ENCODE data around the gene PRDX2.
A peak's percentile ranks its signal among the peaks of the same experiment; 100 is the strongest.

The PRDX2 gene

DNA sequence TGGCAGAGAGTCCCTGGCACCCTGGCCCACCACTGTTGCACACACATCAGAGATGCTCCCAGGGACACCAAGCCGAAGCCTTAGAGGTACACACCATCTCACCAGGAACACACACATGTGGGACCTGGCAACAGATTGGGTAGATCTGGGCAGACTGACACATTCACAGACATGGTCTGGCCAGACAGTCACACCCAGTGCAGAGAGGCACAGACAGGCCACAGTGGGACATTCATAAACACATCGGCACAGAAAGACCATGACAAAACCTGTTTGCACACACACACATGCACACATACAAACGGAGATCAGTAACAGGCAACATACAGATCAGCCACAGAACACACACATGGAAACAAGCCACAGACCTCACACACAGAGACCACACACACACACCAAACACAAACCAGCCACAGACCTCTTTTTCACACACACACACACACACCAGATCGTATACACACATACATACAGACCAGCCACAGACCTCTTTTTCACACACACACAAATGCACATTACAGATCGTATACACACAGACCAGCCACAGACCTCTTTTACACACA, 16.6 kb downstream of the PRDX2 start:
- CTCF ChIA-PET = interaction anchor here (1.1 kb wide), 1 partner anchor 8 kb away, joined by 10 read pairs; no protein-coding TSS in a partner anchor
- H3K9me3 ChIP-seq (ENCODE audit: control extremely low read depth in 1 of 5, control insufficient read depth in 4 of 5, insufficient read depth in 2 of 5, low read depth in 1 of 5, low read length in 4 of 5) = no peaks in the 10 kb centered on the region
- no peaks in the 10 kb centered on the region for H3K27me3 ChIP-seq (replicated peaks in 2 of 5; ENCODE audit: control insufficient read depth in 4 of 5, insufficient read depth in 5 of 5, low read length in 4 of 5)
- peak overlapping the region in 1 of 2 experiments; percentile 85 for H3K27ac ChIP-seq (ENCODE audit: insufficient read depth in 1 of 2, low read depth in 1 of 2, low read length in 2 of 2, poor library complexity in 1 of 2, severe bottlenecking in 2 of 2)
- DNase-seq = peak in 2 of 3 donors; percentile 78 to 88
- H3K4me3 ChIP-seq (ENCODE audit: control insufficient read depth in 1 of 7, extremely low read depth in 1 of 7, insufficient read depth in 4 of 7, low read depth in 2 of 7, low read length in 6 of 7) = no peak overlapping the region
- no peaks in the 10 kb centered on the region for H3K36me3 ChIP-seq (ENCODE audit: control insufficient read depth in 4 of 4, insufficient read depth in 4 of 4, low read length in 3 of 4)
- WGBS (ENCODE audit: insufficient coverage) = 28% methylated on average over 3 of the region's 5 CpGs
- POLR2A ChIA-PET = interaction anchor here (5.9 to 12.0 kb wide), 2 partner anchors 8 to 9 kb away, joined by 79 to 198 read pairs; partner anchors contain the start of genes HOOK2 and JUNB
- H3K4me1 ChIP-seq (ENCODE audit: control extremely low read depth in 1 of 4, control insufficient read depth in 4 of 4, insufficient read depth in 4 of 4, low read length in 3 of 4) = peaks cover 27 to 84% (median 83%) of the 10 kb centered on the region in 4 experiments

GRCh38 chr19:12784394-12784870, 17.2 kb downstream of the PRDX2 start:
- 83% methylated on average over 9 of the region's 10 CpGs for WGBS (ENCODE audit: insufficient coverage)
- Histone ChIP-seq H3K27ac (ENCODE audit: insufficient read depth in 1 of 2, low read depth in 1 of 2, low read length in 2 of 2, poor library complexity in 1 of 2, severe bottlenecking in 2 of 2) (peak overlapping the region in 1 of 2 experiments; percentile 85), H3K9me3 (ENCODE audit: control extremely low read depth in 1 of 5, control insufficient read depth in 4 of 5, insufficient read depth in 2 of 5, low read depth in 1 of 5, low read length in 4 of 5) (no peaks in the 10 kb centered on the region), H3K27me3 (replicated peaks in 2 of 5; ENCODE audit: control insufficient read depth in 4 of 5, insufficient read depth in 5 of 5, low read length in 4 of 5) (no peaks in the 10 kb centered on the region), H3K36me3 (ENCODE audit: control insufficient read depth in 4 of 4, insufficient read depth in 4 of 4, low read length in 3 of 4) (no peaks in the 10 kb centered on the region), H3K4me1 (ENCODE audit: control extremely low read depth in 1 of 4, control insufficient read depth in 4 of 4, insufficient read depth in 4 of 4, low read length in 3 of 4) (peaks cover 27 to 88% (median 87%) of the 10 kb centered on the region in 4 experiments), H3K4me3 (ENCODE audit: control insufficient read depth in 1 of 7, extremely low read depth in 1 of 7, insufficient read depth in 4 of 7, low read depth in 2 of 7, low read length in 6 of 7) (no peak overlapping the region)
- DNase-seq = peak in 2 of 3 donors; percentile 70 to 85
- ChIA-PET CTCF (no interaction called here), POLR2A (interaction anchor here (5.9 kb wide), 1 partner anchor 8 kb away, joined by 79 read pairs; the partner anchor contains the start of gene JUNB)

- H3K27ac ChIP-seq (ENCODE audit: insufficient read depth in 1 of 2, low read depth in 1 of 2, low read length in 2 of 2, poor library complexity in 1 of 2, severe bottlenecking in 2 of 2) = peak overlapping the region in 1 of 2 experiments; percentile 85
- 79% methylated on average over 8 of the region's 19 CpGs for WGBS (ENCODE audit: insufficient coverage)
- CTCF ChIA-PET = interaction anchor here (29.7 kb wide), 1 partner anchor 14 kb away, joined by 612 read pairs; the partner anchor contains the start of genes JUNB, PRDX2 and THSD8
These were observed 17.7 kb downstream of the PRDX2 start for GRCh38 chr19:12783849-12784393.

GRCh38 chr19:12783291-12783848, 18.2 kb downstream of the PRDX2 start:
- Histone ChIP-seq H3K36me3 (ENCODE audit: control insufficient read depth in 4 of 4, insufficient read depth in 4 of 4, low read length in 3 of 4) (no peaks in the 10 kb centered on the region), H3K27ac (ENCODE audit: insufficient read depth in 1 of 2, low read depth in 1 of 2, low read length in 2 of 2, poor library complexity in 1 of 2, severe bottlenecking in 2 of 2) (peak overlapping the region in 1 of 2 experiments; percentile 85), H3K9me3 (ENCODE audit: control extremely low read depth in 1 of 5, control insufficient read depth in 4 of 5, insufficient read depth in 2 of 5, low read depth in 1 of 5, low read length in 4 of 5) (no peaks in the 10 kb centered on the region), H3K4me3 (ENCODE audit: control insufficient read depth in 1 of 7, extremely low read depth in 1 of 7, insufficient read depth in 4 of 7, low read depth in 2 of 7, low read length in 6 of 7) (peak overlapping the region in 5 of 7 experiments; percentile 58 to 81 (median 65)), H3K27me3 (replicated peaks in 2 of 5; ENCODE audit: control insufficient read depth in 4 of 5, insufficient read depth in 5 of 5, low read length in 4 of 5) (no peaks in the 10 kb centered on the region), H3K4me1 (ENCODE audit: control extremely low read depth in 1 of 4, control insufficient read depth in 4 of 4, insufficient read depth in 4 of 4, low read length in 3 of 4) (peaks cover 32 to 88% (median 87%) of the 10 kb centered on the region in 4 experiments)
- ChIA-PET CTCF (interaction anchor here (29.7 kb wide), 1 partner anchor 14 kb away, joined by 612 read pairs; the partner anchor contains the start of genes JUNB, PRDX2 and THSD8), POLR2A (interaction anchor here (1.4 to 5.9 kb wide), 2 partner anchors 9 to 13 kb away, joined by 6 to 79 read pairs; partner anchors contain the start of gene JUNB)
- WGBS (ENCODE audit: insufficient coverage) = 37% methylated on average over 10 of the region's 16 CpGs
- no peak for DNase-seq

More at GRCh38 chr19:12783849-12784393, 17.7 kb downstream of the PRDX2 start:
- no peaks in the 10 kb centered on the region for H3K36me3 ChIP-seq (ENCODE audit: control insufficient read depth in 4 of 4, insufficient read depth in 4 of 4, low read length in 3 of 4)
- peak overlapping the region in 4 of 7 experiments; percentile 9 to 65 (median 46) for H3K4me3 ChIP-seq (ENCODE audit: control insufficient read depth in 1 of 7, extremely low read depth in 1 of 7, insufficient read depth in 4 of 7, low read depth in 2 of 7, low read length in 6 of 7)
- no peak for DNase-seq
- POLR2A ChIA-PET = interaction anchor here (5.9 kb wide), 1 partner anchor 9 kb away, joined by 79 read pairs; the partner anchor contains the start of gene JUNB
- H3K9me3 ChIP-seq (ENCODE audit: control extremely low read depth in 1 of 5, control insufficient read depth in 4 of 5, insufficient read depth in 2 of 5, low read depth in 1 of 5, low read length in 4 of 5) = no peaks in the 10 kb centered on the region
- H3K27me3 ChIP-seq (replicated peaks in 2 of 5; ENCODE audit: control insufficient read depth in 4 of 5, insufficient read depth in 5 of 5, low read length in 4 of 5) = no peaks in the 10 kb centered on the region
- peaks cover 27 to 88% (median 87%) of the 10 kb centered on the region in 4 experiments for H3K4me1 ChIP-seq (ENCODE audit: control extremely low read depth in 1 of 4, control insufficient read depth in 4 of 4, insufficient read depth in 4 of 4, low read length in 3 of 4)

DNA sequence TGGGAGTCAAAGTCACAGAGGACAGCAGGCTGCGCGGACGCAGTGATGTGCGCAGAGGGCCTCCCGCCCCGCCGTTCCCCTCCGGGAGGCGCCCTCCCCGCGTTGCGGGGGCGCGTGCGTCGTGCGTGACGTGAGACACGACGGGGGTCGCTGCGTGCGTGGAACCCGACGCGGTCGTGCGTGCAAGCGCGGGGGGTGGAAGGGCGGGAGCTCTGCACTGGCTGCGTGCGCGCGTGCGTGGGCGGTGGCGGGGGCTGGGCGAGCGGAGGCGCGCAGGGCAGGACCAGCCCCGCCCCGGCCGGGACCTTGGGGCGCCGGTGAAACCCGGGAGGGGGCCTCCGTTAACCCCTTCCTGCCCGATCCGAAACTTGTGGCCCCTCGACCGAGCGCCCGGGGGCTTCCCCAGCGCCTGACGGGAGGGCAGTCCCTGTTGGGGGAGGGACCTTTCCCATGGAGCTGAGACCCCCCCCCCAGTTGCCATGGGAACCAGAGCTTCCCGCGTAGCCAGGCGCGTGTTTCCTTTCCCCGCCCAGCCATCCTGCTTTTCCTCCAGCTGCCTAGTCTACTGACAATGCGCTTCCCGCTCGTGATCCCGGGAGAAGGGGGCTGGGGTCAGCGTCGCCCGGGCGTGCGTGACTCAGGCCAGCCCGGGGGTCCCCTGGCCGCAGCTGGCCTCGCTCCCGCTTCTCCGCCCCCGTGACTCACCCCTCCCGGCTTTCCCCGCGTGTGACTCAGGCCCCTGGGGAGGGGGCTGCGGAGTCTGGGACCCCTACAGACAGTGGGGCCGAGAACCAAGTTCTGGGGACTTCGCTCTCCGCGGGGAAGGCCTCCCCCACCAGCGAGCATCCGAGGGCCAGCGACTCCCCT, 18.9 kb downstream of the PRDX2 start:
- DNase-seq = peak; percentile 74 to 93 (median 88)
- POLR2A ChIA-PET = interaction anchor here (0.8 to 5.9 kb wide), 3 partner anchors 10 to 108 kb away, joined by 4 to 79 read pairs (median 6); partner anchors contain the start of gene JUNB

GRCh38 chr19:12782174-12782423, 19.5 kb downstream of the PRDX2 start:
- H3K9me3 ChIP-seq (ENCODE audit: control extremely low read depth in 1 of 5, control insufficient read depth in 4 of 5, insufficient read depth in 2 of 5, low read depth in 1 of 5, low read length in 4 of 5) = no peaks in the 10 kb centered on the region
- H3K4me3 ChIP-seq (ENCODE audit: control insufficient read depth in 1 of 7, extremely low read depth in 1 of 7, insufficient read depth in 4 of 7, low read depth in 2 of 7, low read length in 6 of 7) = peak overlapping the region; percentile 39 to 81 (median 65)
- POLR2A ChIA-PET = interaction anchor here (0.8 to 5.9 kb wide), 2 partner anchors 10 to 108 kb away, joined by 4 to 79 read pairs; partner anchors contain the start of gene JUNB
- WGBS (ENCODE audit: insufficient coverage) = under 1% methylated on average over 10 of the region's 12 CpGs
- CTCF ChIA-PET = interaction anchor here (29.7 kb wide), 1 partner anchor 16 kb away, joined by 612 read pairs; the partner anchor contains the start of genes JUNB, PRDX2 and THSD8
- H3K36me3 ChIP-seq (ENCODE audit: control insufficient read depth in 4 of 4, insufficient read depth in 4 of 4, low read length in 3 of 4) = no peaks in the 10 kb centered on the region
- H3K27ac ChIP-seq (ENCODE audit: insufficient read depth in 1 of 2, low read depth in 1 of 2, low read length in 2 of 2, poor library complexity in 1 of 2, severe bottlenecking in 2 of 2) = peak overlapping the region; percentile 77 to 85
- H3K4me1 ChIP-seq (ENCODE audit: control extremely low read depth in 1 of 4, control insufficient read depth in 4 of 4, insufficient read depth in 4 of 4, low read length in 3 of 4) = peaks cover 25 to 88% (median 86%) of the 10 kb centered on the region in 4 experiments
- no peak for DNase-seq
- no peaks in the 10 kb centered on the region for H3K27me3 ChIP-seq (replicated peaks in 2 of 5; ENCODE audit: control insufficient read depth in 4 of 5, insufficient read depth in 5 of 5, low read length in 4 of 5)

More for the DNA sequence above, 18.9 kb downstream of the PRDX2 start:
- CTCF ChIA-PET = interaction anchor here (29.7 kb wide), 1 partner anchor 15 kb away, joined by 612 read pairs; the partner anchor contains the start of genes JUNB, PRDX2 and THSD8
- no peaks in the 10 kb centered on the region for H3K36me3 ChIP-seq (ENCODE audit: control insufficient read depth in 4 of 4, insufficient read depth in 4 of 4, low read length in 3 of 4)
- H3K4me3 ChIP-seq (ENCODE audit: control insufficient read depth in 1 of 7, extremely low read depth in 1 of 7, insufficient read depth in 4 of 7, low read depth in 2 of 7, low read length in 6 of 7) = peak overlapping the region; percentile 39 to 81 (median 65)
- no peaks in the 10 kb centered on the region for H3K9me3 ChIP-seq (ENCODE audit: control extremely low read depth in 1 of 5, control insufficient read depth in 4 of 5, insufficient read depth in 2 of 5, low read depth in 1 of 5, low read length in 4 of 5)
- peaks cover 27 to 88% (median 86%) of the 10 kb centered on the region in 4 experiments for H3K4me1 ChIP-seq (ENCODE audit: control extremely low read depth in 1 of 4, control insufficient read depth in 4 of 4, insufficient read depth in 4 of 4, low read length in 3 of 4)
- peak overlapping the region; percentile 77 to 85 for H3K27ac ChIP-seq (ENCODE audit: insufficient read depth in 1 of 2, low read depth in 1 of 2, low read length in 2 of 2, poor library complexity in 1 of 2, severe bottlenecking in 2 of 2)
- no peaks in the 10 kb centered on the region for H3K27me3 ChIP-seq (replicated peaks in 2 of 5; ENCODE audit: control insufficient read depth in 4 of 5, insufficient read depth in 5 of 5, low read length in 4 of 5)
- under 1% methylated on average over 61 of the region's 88 CpGs for WGBS (ENCODE audit: insufficient coverage)

All from common myeloid progenitor, CD34-positive (primary cell).